Right ventricle myocardium inferior (tissue), 1 donor: ENCODE data around the gene ASB15. TPM values are rescaled to one million over a fixed set of nuclear protein-coding genes. Genes with fewer than 3 reads are reported as not detected.
"Not testable (repeated sequence)": the region's sequence is repeated elsewhere in the genome, so short reads cannot be mapped to it uniquely, and the experiment has no call there.

Experiments used
- ATAC-seq: fragments of 200-7000 bp; cut with Tn5 transposase; one replicate; pipeline ENCODE4 v1.9.1; 2020; ENCODE audit warnings: mild to moderate bottlenecking, moderate library complexity
- DNase-seq: peaks from one replicate; pipeline ENCODE4 v3.0.0; 2021; ENCODE audit errors: missing footprints
- intact Hi-C: fragments of 100-400 bp; cut with DNase I; formaldehyde crosslinking; loops from one replicate; pipeline ENCODE4 v1.11.0; 2022
- total RNA-seq: library from RNA; stranded (reverse); fragmentation: NEBNext Ultra II Directional; extraction: Animal tissue kit (Norgen Biotek cat#: 25700); gene quantifications from one replicate; pipeline ENCODE4 v1.2.1, GENCODE V29; 2021
- donor health status: DM: no; HTN: yes; CAD: no; lungs with severe emphysema.

ASB15 gene
- total RNA-seq, 1 donor from 2014 or later: 77.3 TPM

- ATAC-seq (no peak), DNase-seq (no peak)
- intact Hi-C loops: no loop called here
Measured at GRCh38 chr7:123627851-123628250, 26.2 kb downstream of the ASB15 start.

- no peak for DNase-seq
- no peak for ATAC-seq
- intact Hi-C loops: no loop called here
Measured at GRCh38 chr7:123628829-123629228, 27.2 kb downstream of the ASB15 start.

GRCh38 chr7:123629281-123629680 is 27.7 kb downstream of the ASB15 start:
- intact Hi-C loops: no loop called here

GRCh38 chr7:123632808-123633207 is 31.2 kb downstream of the ASB15 start:
- DNase-seq: no peak
- intact Hi-C loops: no loop called here
- ATAC-seq: no peak

More at GRCh38 chr7:123629281-123629680, 27.7 kb downstream of the ASB15 start:
- DNase-seq (no peak), ATAC-seq (no peak)

GRCh38 chr7:123633553-123633952 is 31.9 kb downstream of the ASB15 start:
- intact Hi-C loops: no loop called here
- DNase-seq (no peak), ATAC-seq (no peak)

GRCh38 chr7:123634011-123634573 is 32.5 kb downstream of the ASB15 start:
- peak; percentile 69 for ATAC-seq
- intact Hi-C loops: loop anchor here (1.0 to 2.0 kb wide), 2 partner anchors 35 to 45 kb away; no protein-coding TSS in a partner anchor
- DNase-seq: not testable (repeated sequence)

- intact Hi-C loops: loop anchor here (2.0 to 5.0 kb wide), 4 partner anchors 43 to 112 kb away; partner anchors contain the start of genes NDUFA5 and WASL
- ATAC-seq: peak; percentile 61
- DNase-seq: no peak
Measured at GRCh38 chr7:123635551-123636359, 34.1 kb downstream of the ASB15 start.

- intact Hi-C loops: loop anchor here (5.0 kb wide), 3 partner anchors 65 to 110 kb away; partner anchors contain the start of genes NDUFA5 and WASL
- DNase-seq: no peak
- ATAC-seq: no peak
Measured at GRCh38 chr7:123637203-123637602, 35.6 kb downstream of the ASB15 start.

GRCh38 chr7:123637878-123638277 is 36.3 kb downstream of the ASB15 start:
- DNase-seq (no peak), ATAC-seq (no peak)
- intact Hi-C loops: loop anchor here (5.0 kb wide), 3 partner anchors 64 to 109 kb away; partner anchors contain the start of genes NDUFA5 and WASL

- ATAC-seq: no peak
- DNase-seq: no peak
- intact Hi-C loops: loop anchor here (5.0 kb wide), 4 partner anchors 63 to 223 kb away; partner anchors contain the start of genes NDUFA5 and WASL
Measured at GRCh38 chr7:123639631-123640030, 38.0 kb downstream of the ASB15 start.

GRCh38 chr7:123640583-123640982 is 39.0 kb downstream of the ASB15 start:
- no peak for DNase-seq
- intact Hi-C loops: loop anchor here (5.0 kb wide), 1 partner anchor 222 kb away; no protein-coding TSS in a partner anchor
- no peak for ATAC-seq

GRCh38 chr7:123641901-123642300 is 40.3 kb downstream of the ASB15 start:
- intact Hi-C loops: loop anchor here (5.0 kb wide), 1 partner anchor 220 kb away; no protein-coding TSS in a partner anchor
- ATAC-seq (no peak), DNase-seq (no peak)

- ATAC-seq (peak; percentile 51), DNase-seq (no peak)
- intact Hi-C loops: loop anchor here (5.0 kb wide), 1 partner anchor 219 kb away; no protein-coding TSS in a partner anchor
Measured at GRCh38 chr7:123643495-123644441, 42.1 kb downstream of the ASB15 start.

GRCh38 chr7:123645516-123645915 is 43.9 kb downstream of the ASB15 start:
- intact Hi-C loops: loop anchor here (1.0 kb wide), 1 partner anchor 10 kb away; the partner anchor contains the start of gene LMOD2
- ATAC-seq (peak; percentile 91), DNase-seq (no peak)

GRCh38 chr7:123647106-123647730 is 45.6 kb downstream of the ASB15 start:
- no peak for DNase-seq
- intact Hi-C loops: no loop called here
- ATAC-seq: no peak

- intact Hi-C loops: no loop called here
- no peak for DNase-seq
- ATAC-seq: no peak
Measured at GRCh38 chr7:123649964-123650363, 48.3 kb downstream of the ASB15 start.

- no peak for ATAC-seq
- intact Hi-C loops: no loop called here
Measured at GRCh38 chr7:123650595-123650994, 49.0 kb downstream of the ASB15 start.

GRCh38 chr7:123652406-123652805 is 50.8 kb downstream of the ASB15 start:
- intact Hi-C loops: no loop called here
- ATAC-seq: no peak
- DNase-seq: no peak

More at GRCh38 chr7:123650595-123650994, 49.0 kb downstream of the ASB15 start:
- no peak for DNase-seq
